Measurements from ENCODE around the gene HIC1. TPM values are rescaled to one million over a fixed set of nuclear protein-coding genes. Genes with fewer than 3 reads are reported as not detected.

HIC1 gene
- total RNA-seq, 1 donor from 2014 or later: 0.72 TPM

- Mint-ChIP-seq H3K27ac (ENCODE audit: unreplicated experiment) (no peak overlapping the region), H3K27me3 (ENCODE audit: unreplicated experiment) (peaks cover 27% of the 10 kb centered on the region), H3K4me3 (ENCODE audit: unreplicated experiment) (peak overlapping the region; percentile 77), H3K9me3 (ENCODE audit: unreplicated experiment) (no peaks in the 10 kb centered on the region), H3K4me1 (ENCODE audit: unreplicated experiment) (peaks cover 68% of the 10 kb centered on the region), H3K36me3 (ENCODE audit: low read depth, unreplicated experiment) (peaks cover 35% of the 10 kb centered on the region)
- DNase-seq (ENCODE audit: low spot score): no peak
- TF ChIP-seq CTCF (IDR thresholded peaks at IDR 0.05; ENCODE audit: unreplicated experiment): no peak
These were observed 9.2 kb downstream of the HIC1 start for GRCh38 chr17:2064147-2064489.

GRCh38 chr17:2064520-2064971 is 9.6 kb downstream of the HIC1 start:
- peaks cover 25% of the 10 kb centered on the region for H3K27me3 Mint-ChIP-seq (ENCODE audit: unreplicated experiment)
- no peak for TF ChIP-seq CTCF (IDR thresholded peaks at IDR 0.05; ENCODE audit: unreplicated experiment)
- peaks cover 36% of the 10 kb centered on the region for H3K36me3 Mint-ChIP-seq (ENCODE audit: low read depth, unreplicated experiment)

DNA sequence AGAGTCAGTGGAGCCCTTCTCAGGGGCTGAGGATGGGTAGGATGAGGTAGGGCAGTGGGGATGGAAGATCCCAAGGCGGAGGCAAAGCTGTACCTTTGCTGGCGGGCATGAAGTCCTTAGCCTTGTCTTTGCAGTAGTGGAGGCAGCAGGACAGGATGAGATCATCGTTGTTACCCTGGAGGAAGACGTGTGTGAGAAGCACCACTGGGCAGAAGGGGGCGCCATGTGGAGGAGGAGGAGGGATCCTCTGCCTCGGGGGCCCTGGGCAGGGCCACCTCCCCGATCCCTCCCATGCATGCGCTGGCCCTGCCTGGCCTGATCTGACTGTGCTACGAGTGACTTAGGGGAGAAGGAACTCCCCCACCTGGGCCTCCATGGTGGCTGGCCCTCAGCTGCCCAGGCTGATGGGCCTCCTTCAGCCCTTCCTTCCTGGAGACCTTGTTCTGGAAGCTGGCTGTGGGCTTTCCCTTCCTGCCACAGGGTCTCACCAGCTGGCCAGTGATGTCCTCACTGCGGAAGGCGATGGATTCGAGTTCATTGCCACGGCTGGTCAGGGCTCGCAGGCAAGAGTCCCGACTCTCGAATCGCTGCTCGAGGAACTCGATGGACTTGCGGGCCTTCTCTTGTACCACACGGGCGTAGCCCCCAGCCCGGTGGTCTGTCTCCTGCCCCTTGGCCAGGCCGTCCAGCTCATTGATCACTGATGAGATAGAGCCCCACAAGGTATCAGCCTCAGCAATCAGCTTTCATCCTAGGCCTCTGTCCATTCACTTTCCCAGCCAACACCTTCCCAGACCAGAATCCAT is 10.3 kb downstream of the HIC1 start:
- Mint-ChIP-seq H3K27me3 (ENCODE audit: unreplicated experiment) (peaks cover 25% of the 10 kb centered on the region), H3K36me3 (ENCODE audit: low read depth, unreplicated experiment) (peaks cover 39% of the 10 kb centered on the region), H3K27ac (ENCODE audit: unreplicated experiment) (peak overlapping the region; percentile 79), H3K4me1 (ENCODE audit: unreplicated experiment) (peaks cover 69% of the 10 kb centered on the region), H3K9me3 (ENCODE audit: unreplicated experiment) (no peaks in the 10 kb centered on the region), H3K4me3 (ENCODE audit: unreplicated experiment) (no peak overlapping the region)
- TF ChIP-seq CTCF (IDR thresholded peaks at IDR 0.05; ENCODE audit: unreplicated experiment): peak; percentile 40
- DNase-seq (ENCODE audit: low spot score): peak; percentile 60

More at GRCh38 chr17:2064520-2064971, 9.6 kb downstream of the HIC1 start:
- Mint-ChIP-seq H3K27ac (ENCODE audit: unreplicated experiment) (peak overlapping the region; percentile 79), H3K4me1 (ENCODE audit: unreplicated experiment) (peaks cover 68% of the 10 kb centered on the region), H3K4me3 (ENCODE audit: unreplicated experiment) (no peak overlapping the region), H3K9me3 (ENCODE audit: unreplicated experiment) (no peaks in the 10 kb centered on the region)
- DNase-seq (ENCODE audit: low spot score): no peak

DNA sequence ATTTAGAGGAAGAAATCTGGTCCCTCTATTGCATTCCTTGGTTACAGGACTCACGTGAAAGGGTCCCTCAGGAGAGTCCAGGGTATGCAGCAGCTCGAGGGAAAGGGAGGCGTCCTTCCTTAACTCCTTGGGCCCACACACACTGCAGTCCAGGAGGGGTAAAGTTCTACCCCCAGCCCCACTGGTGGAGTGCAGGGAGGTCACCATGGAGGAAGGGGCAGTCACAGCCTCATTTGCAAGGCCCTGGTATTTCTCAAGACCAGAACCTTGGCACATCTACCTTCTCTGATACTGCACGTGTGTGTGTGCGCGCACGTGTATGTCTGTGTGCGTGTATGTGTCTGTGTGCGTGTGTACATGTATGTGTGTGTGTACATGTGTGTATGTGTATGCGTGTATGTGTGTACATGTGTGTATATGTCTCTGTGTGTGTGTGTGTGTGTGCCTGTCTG is 11.1 kb downstream of the HIC1 start:
- Mint-ChIP-seq H3K9me3 (ENCODE audit: unreplicated experiment) (no peaks in the 10 kb centered on the region), H3K27me3 (ENCODE audit: unreplicated experiment) (peaks cover 21% of the 10 kb centered on the region), H3K27ac (ENCODE audit: unreplicated experiment) (no peak overlapping the region), H3K4me1 (ENCODE audit: unreplicated experiment) (peaks cover 67% of the 10 kb centered on the region), H3K4me3 (ENCODE audit: unreplicated experiment) (peak overlapping the region; percentile 47), H3K36me3 (ENCODE audit: low read depth, unreplicated experiment) (peaks cover 36% of the 10 kb centered on the region)
- DNase-seq (ENCODE audit: low spot score): no peak
- TF ChIP-seq CTCF (IDR thresholded peaks at IDR 0.05; ENCODE audit: unreplicated experiment): no peak

DNA sequence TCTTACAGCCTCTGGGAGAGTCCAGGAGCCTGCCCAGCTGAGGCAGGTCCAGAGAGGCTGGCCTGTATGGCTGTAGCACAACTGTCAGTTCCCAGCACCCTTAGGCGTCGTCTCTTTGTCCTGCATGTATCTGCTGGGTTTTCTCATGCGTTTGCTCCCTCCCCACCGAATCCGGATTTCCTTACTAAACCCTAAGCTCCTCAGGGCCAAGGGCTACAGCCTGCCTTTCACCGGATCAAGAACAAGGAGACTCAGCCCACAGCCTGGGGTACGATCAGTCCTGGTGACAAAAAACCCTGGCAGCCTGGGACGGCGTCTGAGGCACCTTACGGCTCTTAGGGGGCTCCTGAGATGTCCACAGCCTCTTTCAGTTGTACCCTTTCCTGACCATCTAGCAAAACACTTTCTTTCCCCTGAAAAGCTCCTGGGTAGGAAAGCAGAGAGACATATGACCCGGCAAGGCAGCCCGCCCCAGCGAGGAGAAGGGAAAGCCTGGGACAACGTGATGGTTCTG is 12.2 kb downstream of the HIC1 start:
- Mint-ChIP-seq H3K27me3 (ENCODE audit: unreplicated experiment) (peaks cover 16% of the 10 kb centered on the region), H3K27ac (ENCODE audit: unreplicated experiment) (no peak overlapping the region), H3K36me3 (ENCODE audit: low read depth, unreplicated experiment) (peaks cover 37% of the 10 kb centered on the region), H3K4me3 (ENCODE audit: unreplicated experiment) (no peak overlapping the region), H3K4me1 (ENCODE audit: unreplicated experiment) (peaks cover 70% of the 10 kb centered on the region), H3K9me3 (ENCODE audit: unreplicated experiment) (no peaks in the 10 kb centered on the region)
- no peak for TF ChIP-seq CTCF (IDR thresholded peaks at IDR 0.05; ENCODE audit: unreplicated experiment)
- DNase-seq (ENCODE audit: low spot score): no peak
